ENCODE measurements around the gene RBM19. TPM values are rescaled to one million over a fixed set of nuclear protein-coding genes. Genes with fewer than 3 reads are reported as not detected.

Gene RBM19
- total and polyA plus RNA-seq, 12 donors: 13.3 to 26.6 (median 16.2) TPM

GRCh38 chr12:113802000-113802749 is 163.9 kb downstream of the RBM19 start:
- Histone ChIP-seq H3K9me3 (peaks cover 0 to 12% (median 0%) of the 10 kb centered on the region in 11 donors), H3K4me3 (no peak overlapping the region), H3K27ac (no peak overlapping the region), H3K4me1 (no peaks in the 10 kb centered on the region), H3K36me3 (no peaks in the 10 kb centered on the region), H3K27me3 (no peaks in the 10 kb centered on the region)
- 83 to 90% methylated on average over 17 of the region's 17 CpGs for WGBS, 2 donors
- TF ChIP-seq, protein P1, sequence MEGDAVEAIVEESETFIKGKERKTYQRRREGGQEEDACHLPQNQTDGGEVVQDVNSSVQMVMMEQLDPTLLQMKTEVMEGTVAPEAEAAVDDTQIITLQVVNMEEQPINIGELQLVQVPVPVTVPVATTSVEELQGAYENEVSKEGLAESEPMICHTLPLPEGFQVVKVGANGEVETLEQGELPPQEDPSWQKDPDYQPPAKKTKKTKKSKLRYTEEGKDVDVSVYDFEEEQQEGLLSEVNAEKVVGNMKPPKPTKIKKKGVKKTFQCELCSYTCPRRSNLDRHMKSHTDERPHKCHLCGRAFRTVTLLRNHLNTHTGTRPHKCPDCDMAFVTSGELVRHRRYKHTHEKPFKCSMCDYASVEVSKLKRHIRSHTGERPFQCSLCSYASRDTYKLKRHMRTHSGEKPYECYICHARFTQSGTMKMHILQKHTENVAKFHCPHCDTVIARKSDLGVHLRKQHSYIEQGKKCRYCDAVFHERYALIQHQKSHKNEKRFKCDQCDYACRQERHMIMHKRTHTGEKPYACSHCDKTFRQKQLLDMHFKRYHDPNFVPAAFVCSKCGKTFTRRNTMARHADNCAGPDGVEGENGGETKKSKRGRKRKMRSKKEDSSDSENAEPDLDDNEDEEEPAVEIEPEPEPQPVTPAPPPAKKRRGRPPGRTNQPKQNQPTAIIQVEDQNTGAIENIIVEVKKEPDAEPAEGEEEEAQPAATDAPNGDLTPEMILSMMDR (IDR thresholded peaks at IDR 0.05): no peak
- intact Hi-C loops (cut with DNase I): no loop called here
- no peak for ATAC-seq
- no peak for DNase-seq

GRCh38 chr12:113800201-113800600 is 165.9 kb downstream of the RBM19 start:
- TF ChIP-seq, protein P1 (IDR thresholded peaks at IDR 0.05): no peak
- intact Hi-C loops (cut with DNase I): no loop called here
- ATAC-seq (no peak), DNase-seq (no peak)
- no peak overlapping the region for H3K4me3 ChIP-seq
- no peaks in the 10 kb centered on the region for H3K27me3 ChIP-seq
- no peaks in the 10 kb centered on the region for H3K9me3 ChIP-seq
- H3K27ac ChIP-seq: no peak overlapping the region
- WGBS, 2 donors: 79 to 82% methylated on average over 12 of the region's 12 CpGs
- no peaks in the 10 kb centered on the region for H3K36me3 ChIP-seq
- H3K4me1 ChIP-seq: no peaks in the 10 kb centered on the region

DNA sequence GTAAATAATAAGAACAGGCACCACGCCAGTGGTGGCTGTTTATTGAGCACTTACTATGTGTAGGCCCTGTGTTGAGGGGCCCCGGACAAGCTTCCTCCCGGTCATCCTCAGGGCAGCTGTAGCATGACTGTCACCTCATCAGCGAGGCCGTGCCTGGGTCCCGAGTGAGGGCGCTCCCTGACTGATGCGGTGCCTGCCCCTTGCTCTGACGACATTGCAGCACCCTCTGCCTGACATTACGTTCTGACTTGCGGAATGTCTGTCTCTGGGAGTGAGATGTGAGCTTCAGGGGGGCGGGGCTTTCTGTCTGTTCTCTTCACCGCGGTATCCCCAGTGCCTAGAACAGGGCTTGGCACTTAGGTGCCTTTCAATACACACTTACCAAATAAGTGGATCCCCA is 167.6 kb downstream of the RBM19 start:
- Histone ChIP-seq H3K4me1 (no peaks in the 10 kb centered on the region), H3K9me3 (no peaks in the 10 kb centered on the region), H3K27ac (no peak overlapping the region), H3K27me3 (no peaks in the 10 kb centered on the region), H3K4me3 (no peak overlapping the region), H3K36me3 (no peaks in the 10 kb centered on the region)
- ATAC-seq (no peak), DNase-seq (no peak)
- intact Hi-C loops (cut with DNase I): no loop called here
- TF ChIP-seq, protein P1 (IDR thresholded peaks at IDR 0.05): no peak
- 83 to 85% methylated on average over 14 of the region's 14 CpGs for WGBS, 2 donors

DNA sequence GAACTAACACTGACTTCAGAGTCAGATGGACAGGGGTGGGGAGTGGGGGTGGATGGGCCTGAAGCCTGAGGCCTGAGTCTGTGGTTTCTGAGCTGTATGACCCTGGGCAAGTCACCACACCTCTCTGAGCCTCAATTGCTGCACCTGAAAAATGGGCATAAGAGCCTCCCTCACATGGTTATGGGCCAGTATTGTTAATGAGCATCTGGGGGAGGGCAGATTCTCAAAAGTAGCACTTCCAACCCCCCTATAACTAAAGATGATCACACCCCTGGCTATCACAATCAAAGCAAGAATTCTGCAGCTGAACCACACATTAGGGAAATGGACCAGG is 168.6 kb downstream of the RBM19 start:
- H3K4me1 ChIP-seq: no peaks in the 10 kb centered on the region
- H3K27ac ChIP-seq: no peak overlapping the region
- H3K4me3 ChIP-seq: no peak overlapping the region
- intact Hi-C loops (cut with DNase I): no loop called here
- H3K27me3 ChIP-seq: no peaks in the 10 kb centered on the region
- no peaks in the 10 kb centered on the region for H3K36me3 ChIP-seq
- no peak for DNase-seq
- TF ChIP-seq, protein P1 (IDR thresholded peaks at IDR 0.05): no peak
- no peaks in the 10 kb centered on the region for H3K9me3 ChIP-seq
- no peak for ATAC-seq

Data from heart right ventricle (tissue), 16 donors.